H1 (cell line): ENCODE results near the gene SYNDIG1. TPM values are rescaled to one million over a fixed set of nuclear protein-coding genes. Genes with fewer than 3 reads are reported as not detected.

Source experiments
- BRCA1 ChIP-seq: IDR thresholded peaks from 2 replicates; pipeline ENCODE4 v1.6.1; 2012; ENCODE audit warnings: low read depth, low read length, improper control_type of control experiment
- SAP30 ChIP-seq: fragments of 300-600 bp; sonication (generic); IDR thresholded peaks from 2 replicates; pipeline ENCODE4 v1.7.1; 2012; ENCODE audit warnings: low read length, moderate library complexity, mild to moderate bottlenecking, inconsistent platforms; ENCODE audit not compliant: insufficient read depth, insufficient replicate concordance
- polyA plus RNA-seq, 7 experiments: library from polyadenylated mRNA; depleted of rRNA in 3 of 7; stranded (reverse) in 5 of 7; unstranded in 2 of 7; fragments of >200 nt in 5 of 7; fragments of 200-250 nt in 2 of 7; gene quantifications; 1 replicate in 5 of 7; 2 replicates in 1 of 7; 4 replicates in 1 of 7; pipeline versions ENCODE4 v1.2.1 to v1.2.3, GENCODE V29; 2011 to 2013; ENCODE audit warnings: missing spikeins in 2 of 7, mixed read lengths in 2 of 7
- total RNA-seq: library from RNA; stranded (reverse); fragmentation: NEBNext Ultra II Directional; extraction: Animal tissue kit (Norgen Biotek cat#: 25700); gene quantifications from 2 replicates; pipeline ENCODE4 v1.2.1, GENCODE V29; 2021
- TF ChIP-seq, protein P1 (sequence below): fragments of 300-600 bp; sonication (generic); IDR thresholded peaks from 2 replicates; pipeline ENCODE4 v1.7.1; 2012; ENCODE audit warnings: low read length, moderate library complexity, mild to moderate bottlenecking, inconsistent platforms; ENCODE audit not compliant: insufficient replicate concordance

SYNDIG1 gene
- total and polyA plus RNA-seq, 2 of the 8 experiments (the other 6 are each of a cell fraction or from before 2014, with no cell fraction given): 6.5 to 7.8 TPM

DNA sequence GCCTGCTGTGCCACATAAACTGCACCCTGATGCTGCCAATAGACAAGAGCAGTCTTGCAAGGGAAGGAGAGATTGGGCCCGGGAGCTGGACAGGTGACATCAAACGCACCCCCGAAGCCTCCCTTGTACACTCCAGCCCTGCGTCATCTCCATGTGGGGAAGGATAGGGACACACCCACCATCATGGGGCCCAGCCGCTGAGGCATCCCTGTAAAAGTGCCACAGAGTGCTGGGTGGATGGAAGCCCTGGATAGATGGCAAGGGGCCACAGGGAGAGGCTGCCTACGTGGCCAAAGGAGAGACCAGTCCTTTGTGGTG, 117.1 kb downstream of the SYNDIG1 start (continued):
- TF ChIP-seq, protein P1, sequence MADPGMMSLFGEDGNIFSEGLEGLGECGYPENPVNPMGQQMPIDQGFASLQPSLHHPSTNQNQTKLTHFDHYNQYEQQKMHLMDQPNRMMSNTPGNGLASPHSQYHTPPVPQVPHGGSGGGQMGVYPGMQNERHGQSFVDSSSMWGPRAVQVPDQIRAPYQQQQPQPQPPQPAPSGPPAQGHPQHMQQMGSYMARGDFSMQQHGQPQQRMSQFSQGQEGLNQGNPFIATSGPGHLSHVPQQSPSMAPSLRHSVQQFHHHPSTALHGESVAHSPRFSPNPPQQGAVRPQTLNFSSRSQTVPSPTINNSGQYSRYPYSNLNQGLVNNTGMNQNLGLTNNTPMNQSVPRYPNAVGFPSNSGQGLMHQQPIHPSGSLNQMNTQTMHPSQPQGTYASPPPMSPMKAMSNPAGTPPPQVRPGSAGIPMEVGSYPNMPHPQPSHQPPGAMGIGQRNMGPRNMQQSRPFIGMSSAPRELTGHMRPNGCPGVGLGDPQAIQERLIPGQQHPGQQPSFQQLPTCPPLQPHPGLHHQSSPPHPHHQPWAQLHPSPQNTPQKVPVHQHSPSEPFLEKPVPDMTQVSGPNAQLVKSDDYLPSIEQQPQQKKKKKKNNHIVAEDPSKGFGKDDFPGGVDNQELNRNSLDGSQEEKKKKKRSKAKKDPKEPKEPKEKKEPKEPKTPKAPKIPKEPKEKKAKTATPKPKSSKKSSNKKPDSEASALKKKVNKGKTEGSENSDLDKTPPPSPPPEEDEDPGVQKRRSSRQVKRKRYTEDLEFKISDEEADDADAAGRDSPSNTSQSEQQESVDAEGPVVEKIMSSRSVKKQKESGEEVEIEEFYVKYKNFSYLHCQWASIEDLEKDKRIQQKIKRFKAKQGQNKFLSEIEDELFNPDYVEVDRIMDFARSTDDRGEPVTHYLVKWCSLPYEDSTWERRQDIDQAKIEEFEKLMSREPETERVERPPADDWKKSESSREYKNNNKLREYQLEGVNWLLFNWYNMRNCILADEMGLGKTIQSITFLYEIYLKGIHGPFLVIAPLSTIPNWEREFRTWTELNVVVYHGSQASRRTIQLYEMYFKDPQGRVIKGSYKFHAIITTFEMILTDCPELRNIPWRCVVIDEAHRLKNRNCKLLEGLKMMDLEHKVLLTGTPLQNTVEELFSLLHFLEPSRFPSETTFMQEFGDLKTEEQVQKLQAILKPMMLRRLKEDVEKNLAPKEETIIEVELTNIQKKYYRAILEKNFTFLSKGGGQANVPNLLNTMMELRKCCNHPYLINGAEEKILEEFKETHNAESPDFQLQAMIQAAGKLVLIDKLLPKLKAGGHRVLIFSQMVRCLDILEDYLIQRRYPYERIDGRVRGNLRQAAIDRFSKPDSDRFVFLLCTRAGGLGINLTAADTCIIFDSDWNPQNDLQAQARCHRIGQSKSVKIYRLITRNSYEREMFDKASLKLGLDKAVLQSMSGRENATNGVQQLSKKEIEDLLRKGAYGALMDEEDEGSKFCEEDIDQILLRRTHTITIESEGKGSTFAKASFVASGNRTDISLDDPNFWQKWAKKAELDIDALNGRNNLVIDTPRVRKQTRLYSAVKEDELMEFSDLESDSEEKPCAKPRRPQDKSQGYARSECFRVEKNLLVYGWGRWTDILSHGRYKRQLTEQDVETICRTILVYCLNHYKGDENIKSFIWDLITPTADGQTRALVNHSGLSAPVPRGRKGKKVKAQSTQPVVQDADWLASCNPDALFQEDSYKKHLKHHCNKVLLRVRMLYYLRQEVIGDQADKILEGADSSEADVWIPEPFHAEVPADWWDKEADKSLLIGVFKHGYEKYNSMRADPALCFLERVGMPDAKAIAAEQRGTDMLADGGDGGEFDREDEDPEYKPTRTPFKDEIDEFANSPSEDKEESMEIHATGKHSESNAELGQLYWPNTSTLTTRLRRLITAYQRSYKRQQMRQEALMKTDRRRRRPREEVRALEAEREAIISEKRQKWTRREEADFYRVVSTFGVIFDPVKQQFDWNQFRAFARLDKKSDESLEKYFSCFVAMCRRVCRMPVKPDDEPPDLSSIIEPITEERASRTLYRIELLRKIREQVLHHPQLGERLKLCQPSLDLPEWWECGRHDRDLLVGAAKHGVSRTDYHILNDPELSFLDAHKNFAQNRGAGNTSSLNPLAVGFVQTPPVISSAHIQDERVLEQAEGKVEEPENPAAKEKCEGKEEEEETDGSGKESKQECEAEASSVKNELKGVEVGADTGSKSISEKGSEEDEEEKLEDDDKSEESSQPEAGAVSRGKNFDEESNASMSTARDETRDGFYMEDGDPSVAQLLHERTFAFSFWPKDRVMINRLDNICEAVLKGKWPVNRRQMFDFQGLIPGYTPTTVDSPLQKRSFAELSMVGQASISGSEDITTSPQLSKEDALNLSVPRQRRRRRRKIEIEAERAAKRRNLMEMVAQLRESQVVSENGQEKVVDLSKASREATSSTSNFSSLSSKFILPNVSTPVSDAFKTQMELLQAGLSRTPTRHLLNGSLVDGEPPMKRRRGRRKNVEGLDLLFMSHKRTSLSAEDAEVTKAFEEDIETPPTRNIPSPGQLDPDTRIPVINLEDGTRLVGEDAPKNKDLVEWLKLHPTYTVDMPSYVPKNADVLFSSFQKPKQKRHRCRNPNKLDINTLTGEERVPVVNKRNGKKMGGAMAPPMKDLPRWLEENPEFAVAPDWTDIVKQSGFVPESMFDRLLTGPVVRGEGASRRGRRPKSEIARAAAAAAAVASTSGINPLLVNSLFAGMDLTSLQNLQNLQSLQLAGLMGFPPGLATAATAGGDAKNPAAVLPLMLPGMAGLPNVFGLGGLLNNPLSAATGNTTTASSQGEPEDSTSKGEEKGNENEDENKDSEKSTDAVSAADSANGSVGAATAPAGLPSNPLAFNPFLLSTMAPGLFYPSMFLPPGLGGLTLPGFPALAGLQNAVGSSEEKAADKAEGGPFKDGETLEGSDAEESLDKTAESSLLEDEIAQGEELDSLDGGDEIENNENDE: no peak
- TF ChIP-seq SAP30 (no peak), BRCA1 (no peak)
